HG02852 (cell line): Measurements from ENCODE around the gene NUP93.
"Not testable (repeated sequence)": the region's sequence is repeated elsewhere in the genome, so short reads cannot be mapped to it uniquely, and the experiment has no call there.

Experiments
- ATAC-seq: cut with Tn5 transposase; IDR thresholded peaks from one replicate; pipeline ENCODE4 v1.9.1; 2021; ENCODE audit warnings: mild to moderate bottlenecking, moderate library complexity; ENCODE audit not compliant: unreplicated experiment

NUP93 gene

DNA sequence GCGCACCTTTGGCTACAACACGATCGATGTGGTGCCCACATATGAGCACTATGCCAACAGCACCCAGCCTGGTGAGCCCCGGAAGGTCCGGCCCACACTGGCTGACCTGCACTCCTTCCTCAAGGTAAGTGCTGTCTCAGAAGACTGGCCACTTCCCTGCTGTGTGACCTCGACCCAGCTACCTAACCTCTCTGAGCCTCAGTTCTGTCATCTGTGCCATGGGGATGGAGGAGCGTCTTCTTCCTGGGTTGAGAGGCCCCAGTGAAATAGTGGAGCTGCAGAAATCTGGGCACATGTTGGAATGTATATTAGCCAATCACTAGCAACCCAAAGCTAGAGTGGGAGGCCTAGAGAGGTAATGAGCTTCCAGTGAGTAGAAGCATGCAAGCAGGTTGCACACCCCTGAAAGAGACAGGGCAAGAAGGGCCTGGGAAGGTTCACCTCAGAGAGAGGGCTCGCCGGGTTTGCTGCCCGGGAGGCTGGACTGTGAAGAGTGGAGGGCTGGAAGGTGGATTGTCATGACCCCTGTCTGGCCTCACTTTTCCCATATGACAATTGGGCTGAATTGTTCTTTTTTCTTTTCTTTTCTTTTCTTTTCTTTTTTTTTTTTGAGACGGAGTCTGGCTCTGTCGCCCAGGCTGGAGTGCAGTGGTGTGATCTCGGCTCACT lies 135.6 kb downstream of the NUP93 start:
- no peak for ATAC-seq

DNA sequence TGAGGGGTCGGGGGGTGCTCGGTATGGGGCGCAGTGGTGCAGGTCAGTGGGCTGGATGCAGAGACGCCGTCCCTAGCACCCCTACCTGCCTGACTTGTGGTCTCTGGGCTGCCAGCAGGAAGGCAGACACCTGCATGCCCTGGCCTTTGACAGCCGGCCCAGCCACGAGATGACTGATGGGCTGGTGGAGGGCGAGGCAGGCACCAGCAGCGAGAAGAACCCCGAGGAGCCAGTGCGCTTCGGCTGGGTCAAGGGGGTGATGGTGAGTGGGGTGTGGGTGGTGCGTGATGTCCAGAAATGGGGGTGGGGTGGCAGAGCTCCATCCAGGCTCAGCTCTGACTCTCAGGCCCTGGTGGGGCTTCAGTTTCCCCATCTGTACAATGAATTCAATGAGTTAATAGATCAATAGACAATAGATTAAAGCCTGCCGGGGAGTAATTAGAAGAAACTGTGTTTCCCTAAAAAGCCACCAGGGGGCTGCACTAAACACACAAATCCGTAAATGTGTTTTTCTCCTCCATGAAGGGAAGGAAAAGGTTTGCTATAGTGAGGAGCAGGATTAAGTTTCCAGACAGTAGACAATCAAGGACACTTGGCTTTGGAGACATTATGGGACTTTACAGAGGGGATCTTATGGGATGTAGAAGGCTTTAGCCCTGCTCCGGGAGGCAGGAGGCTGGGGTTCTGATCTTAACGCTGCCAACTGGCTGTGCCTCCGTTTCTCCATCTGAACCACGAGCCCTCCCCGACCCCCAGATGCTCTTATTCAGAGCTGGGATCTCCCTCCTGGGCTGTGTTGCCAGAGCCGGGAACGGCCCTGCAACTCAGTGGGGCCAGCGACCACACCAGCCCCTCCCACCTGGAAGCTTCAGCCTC lies 137.3 kb downstream of the NUP93 start:
- no peak for ATAC-seq

DNA sequence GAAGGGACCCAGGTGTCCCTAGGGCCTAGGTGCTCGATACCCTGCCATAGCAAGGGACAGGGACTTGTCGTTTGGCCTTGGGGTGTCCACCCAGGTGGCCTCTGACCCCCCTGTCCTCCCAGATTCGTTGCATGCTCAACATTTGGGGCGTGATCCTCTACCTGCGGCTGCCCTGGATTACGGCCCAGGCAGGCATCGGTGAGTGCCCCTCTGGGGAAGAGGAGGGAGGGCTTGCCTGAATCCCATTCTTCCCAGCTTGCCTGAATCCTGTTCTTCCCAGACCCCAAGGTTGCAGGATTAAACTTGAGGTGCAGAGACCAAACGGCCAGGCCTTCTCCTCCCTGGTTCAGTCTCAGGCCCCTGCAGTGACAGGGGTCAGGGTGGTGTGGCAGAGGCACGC lies 138.2 kb downstream of the NUP93 start:
- no peak for ATAC-seq

DNA sequence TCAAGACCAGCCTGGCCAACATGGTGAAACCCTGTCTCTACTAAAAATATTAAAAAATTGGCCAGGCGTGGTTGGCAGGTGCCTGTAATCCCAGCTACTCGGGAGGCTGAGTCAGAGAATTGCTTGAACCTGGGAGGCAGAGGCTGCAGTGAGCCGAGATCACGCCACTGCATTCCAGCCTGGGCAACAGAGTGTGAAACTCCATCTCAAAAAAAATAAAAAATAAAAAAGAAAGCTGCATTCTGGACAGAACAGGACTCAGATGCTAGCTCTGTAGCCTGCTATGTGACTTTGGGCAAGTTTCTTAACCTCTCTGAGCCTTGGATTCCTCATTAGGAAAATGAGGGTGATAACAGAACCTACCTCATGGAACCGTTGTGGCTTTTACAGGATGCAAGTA lies 138.8 kb downstream of the NUP93 start:
- not testable (repeated sequence) for ATAC-seq

DNA sequence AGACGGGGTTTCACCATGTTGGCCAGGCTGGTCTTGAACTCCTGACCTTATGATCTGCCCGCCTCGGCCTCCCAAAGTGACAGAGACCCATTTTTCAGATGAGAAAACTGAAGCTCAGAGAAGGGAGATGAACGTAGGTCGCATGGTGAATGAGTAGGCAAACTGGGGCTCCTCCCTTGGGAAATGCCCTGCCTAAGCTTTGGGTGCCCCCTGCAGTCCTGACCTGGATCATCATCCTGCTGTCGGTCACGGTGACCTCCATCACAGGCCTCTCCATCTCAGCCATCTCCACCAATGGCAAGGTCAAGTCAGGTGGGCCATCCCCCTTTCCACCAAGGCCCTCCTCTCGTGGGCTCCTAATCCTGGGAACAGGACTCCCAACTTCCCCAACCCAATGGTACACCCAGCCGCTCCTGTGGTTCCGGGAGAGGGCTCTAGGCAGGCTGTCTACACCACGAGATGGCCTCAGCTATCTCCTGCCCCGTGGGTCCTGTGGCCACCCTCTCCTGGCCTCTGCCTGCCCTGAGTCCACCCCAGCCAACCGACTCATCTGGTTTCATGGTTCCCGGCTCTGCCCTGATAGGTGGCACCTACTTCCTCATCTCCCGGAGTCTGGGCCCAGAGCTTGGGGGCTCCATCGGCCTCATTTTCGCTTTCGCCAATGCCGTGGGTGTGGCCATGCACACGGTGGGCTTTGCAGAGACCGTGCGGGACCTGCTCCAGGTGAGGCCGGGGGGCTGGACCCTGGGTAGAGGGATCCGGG lies 139.8 kb downstream of the NUP93 start:
- no peak for ATAC-seq

DNA sequence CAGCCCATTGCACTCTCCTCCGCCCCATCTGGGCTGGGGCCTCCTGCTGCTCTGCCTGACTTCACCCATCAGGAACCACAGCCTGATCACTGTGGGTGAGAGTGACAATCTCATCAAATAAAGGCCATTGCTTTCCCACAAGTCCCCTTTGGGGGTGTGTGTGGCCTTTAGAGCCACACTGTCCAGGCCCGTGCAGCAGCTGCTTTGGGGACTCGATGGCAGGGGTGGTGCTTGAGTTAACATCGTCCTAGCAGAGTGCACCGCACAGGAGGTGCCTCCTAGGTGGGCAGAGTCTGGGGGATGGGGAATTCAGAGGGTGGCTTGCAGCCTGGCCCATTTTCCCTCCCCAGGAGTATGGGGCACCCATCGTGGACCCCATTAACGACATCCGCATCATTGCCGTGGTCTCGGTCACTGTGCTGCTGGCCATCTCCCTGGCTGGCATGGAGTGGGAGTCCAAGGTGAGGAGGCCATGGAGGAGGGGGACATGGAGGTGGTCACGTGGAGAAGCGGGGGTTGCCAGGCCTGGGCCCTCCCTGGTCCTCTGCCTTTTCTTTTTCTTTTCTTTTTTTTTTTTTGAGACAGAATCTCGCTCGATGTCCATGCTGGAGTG lies 140.5 kb downstream of the NUP93 start:
- no peak for ATAC-seq

DNA sequence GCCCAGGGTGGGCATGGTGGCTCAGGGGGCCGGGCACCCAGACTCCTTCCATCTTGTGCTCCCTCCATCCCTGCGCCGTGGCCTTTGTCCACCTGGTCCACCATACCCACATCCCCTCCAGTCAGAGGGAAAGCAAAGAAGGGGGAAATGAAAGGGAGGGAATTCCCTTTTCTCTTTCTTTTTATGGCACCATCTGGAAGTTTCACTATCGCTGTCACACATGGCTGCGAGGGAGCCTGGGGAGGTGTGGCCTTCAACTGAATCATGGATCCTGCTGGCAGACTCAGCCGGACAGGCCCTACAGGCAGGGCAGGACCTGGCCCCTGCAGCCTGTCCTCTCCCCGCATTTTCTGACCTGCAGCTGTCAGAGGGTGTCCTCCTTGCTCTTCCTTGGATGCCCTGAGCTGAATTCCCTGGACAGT lies 141.3 kb downstream of the NUP93 start:
- peak; percentile 74 for ATAC-seq

DNA sequence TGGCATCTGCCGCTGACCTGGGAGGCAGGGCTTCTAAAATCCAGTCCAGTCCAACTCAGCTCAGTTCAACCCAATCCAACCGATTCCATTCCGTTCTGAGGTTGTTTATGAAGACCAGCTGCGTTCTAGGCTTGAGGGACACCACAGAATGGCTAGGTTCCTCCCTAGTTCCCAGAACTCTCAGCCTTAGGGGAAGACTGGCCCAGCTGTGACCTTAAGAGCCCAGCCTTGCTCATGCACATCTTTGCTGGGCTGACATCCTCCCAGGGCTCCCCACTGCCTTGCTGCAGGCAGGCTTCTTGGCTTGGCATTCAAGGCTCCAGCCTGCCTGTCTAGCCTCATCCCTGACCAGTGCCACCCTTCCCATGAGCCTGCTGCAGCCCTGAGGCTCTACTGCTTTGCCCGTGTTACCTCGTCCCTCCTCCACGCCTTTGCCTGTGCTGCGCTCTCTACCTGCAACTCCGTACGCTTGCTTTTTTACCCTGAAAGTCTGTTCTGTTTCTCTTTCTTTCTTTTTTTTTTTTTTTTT lies 143.0 kb downstream of the NUP93 start:
- no peak for ATAC-seq

DNA sequence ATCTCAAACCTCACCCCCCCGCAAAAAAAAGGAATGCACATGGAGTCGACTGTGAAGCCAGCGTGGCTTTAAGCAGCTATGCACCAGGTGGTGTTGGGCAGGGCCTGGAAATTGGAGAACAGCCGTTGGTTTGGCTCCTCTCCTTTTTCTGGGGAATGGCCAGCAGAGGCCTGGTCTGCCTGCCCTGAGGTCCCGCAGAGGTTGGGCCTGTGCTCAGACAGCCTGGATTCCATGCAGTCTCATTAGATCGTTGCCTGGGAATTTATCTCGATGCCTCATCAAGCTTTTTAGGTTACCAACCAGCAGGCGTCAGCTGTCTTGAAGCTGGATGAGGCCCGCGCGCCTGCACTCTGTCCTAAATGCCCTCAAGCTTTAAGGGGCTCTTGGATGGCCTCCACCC lies 144.9 kb downstream of the NUP93 start:
- ATAC-seq, result no peak

DNA sequence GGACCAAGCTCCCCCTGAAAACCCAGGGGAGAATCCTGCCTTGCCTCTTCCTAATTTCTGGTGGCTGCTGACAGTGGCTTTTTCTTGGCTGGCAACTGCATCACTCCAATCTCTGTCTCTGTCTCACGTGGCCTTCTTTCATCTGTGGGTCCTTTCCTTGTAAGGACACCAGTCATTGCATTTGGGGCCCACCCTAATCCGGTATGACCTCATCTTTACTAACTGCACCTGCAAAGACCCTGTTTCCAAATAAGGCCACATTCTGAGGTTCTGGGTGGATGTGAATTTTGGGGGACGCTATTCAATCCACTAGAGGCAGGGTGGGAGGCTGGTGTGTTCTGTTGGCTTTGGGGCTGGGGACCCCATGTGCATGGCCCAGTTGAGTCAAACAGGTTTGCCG lies 146.1 kb downstream of the NUP93 start:
- no peak for ATAC-seq

DNA sequence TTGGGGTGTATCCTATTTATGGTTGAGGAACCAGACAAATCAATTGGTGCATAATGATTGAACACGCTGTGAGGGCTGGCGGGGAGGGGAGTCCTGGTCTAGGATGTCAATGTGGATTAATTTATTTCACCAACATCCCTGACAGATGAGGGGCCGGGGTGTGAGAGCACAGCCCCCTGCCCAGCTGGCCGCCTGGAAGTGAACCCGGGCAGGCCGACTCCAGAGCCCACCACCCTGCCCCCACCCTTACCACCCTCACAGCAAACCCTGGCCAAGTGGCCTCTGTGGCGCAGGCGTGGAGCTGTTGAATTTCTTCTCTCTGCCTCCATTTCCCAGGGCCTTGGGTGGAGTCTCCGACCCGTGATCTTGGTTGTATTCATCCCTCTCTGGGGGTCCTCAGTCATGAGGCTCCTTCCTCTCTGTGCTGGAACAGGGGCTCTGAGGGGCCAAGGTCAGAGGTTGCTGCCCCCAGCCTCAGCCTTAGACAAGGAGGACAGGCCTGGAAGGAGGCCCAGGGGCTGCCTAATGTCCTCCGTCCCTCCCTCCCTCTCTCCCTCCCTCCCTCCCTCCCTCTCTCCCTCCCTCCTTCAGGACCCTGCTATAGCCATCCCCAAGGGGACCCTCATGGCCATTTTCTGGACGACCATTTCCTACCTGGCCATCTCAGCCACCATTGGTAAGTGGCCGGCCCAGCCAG lies 147.7 kb downstream of the NUP93 start:
- no peak for ATAC-seq

DNA sequence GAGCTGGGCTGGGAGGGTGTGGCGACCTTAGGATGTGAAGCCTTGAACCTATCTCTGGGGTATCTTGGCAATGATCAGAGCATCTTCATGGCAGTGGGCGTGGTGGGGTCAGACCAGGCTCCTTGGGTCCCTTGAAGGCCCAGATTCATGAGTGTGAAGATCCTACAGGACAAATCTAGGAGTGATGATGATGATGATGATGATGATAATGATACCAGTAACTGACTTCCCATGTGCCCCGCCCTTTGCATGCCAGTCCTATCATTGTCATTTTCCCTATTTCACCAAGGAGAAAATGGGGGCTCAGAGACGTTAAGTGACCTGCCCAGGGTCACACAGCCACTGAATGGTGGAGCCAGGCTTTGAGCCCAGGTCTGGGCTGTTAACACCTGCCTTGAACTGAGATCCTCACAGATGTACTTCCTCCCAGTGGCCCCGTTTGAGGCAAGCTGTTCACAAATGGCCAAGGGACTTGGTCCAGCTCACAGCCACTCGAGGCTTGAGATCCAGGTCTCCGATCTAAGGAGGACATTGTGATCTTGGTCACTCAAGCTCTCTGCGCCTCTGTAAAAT lies 148.4 kb downstream of the NUP93 start:
- ATAC-seq, result no peak

DNA sequence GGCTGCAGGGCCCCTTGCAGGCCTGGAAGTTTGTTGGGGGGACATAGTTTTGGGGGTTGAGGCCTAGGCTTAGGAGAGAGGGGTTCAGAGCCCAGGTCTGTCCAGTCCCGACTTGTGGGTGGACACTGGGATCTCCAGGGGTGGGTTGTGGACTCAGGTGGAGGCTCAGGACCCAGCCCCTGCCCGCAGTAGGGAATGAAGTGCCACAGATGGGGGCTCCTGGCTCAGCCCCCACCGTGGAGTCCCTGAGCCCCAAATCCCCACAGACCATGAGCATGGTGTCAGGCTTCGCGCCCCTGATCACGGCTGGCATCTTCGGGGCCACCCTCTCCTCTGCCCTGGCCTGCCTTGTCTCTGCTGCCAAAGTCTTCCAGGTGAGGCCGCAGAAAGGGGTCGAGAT lies 149.3 kb downstream of the NUP93 start:
- no peak for ATAC-seq

DNA sequence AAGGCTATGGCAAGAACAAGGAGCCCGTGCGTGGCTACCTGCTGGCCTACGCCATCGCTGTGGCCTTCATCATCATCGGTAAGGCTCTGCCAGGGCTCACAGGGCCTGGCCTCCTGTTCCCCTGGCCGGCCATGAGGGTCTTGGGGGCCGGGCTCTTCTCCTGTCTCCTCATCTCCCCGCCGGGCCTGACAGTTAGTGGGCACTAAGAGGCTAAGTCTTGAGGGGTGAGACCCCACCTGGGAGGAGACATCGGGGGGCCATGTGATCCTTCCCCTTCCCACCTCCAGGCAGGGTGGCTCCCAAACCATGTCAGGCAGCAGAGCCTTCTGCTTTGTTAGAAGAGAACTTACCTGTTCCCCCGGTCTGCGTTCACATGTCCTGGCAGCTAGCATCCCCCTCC lies 150.2 kb downstream of the NUP93 start:
- no peak for ATAC-seq

DNA sequence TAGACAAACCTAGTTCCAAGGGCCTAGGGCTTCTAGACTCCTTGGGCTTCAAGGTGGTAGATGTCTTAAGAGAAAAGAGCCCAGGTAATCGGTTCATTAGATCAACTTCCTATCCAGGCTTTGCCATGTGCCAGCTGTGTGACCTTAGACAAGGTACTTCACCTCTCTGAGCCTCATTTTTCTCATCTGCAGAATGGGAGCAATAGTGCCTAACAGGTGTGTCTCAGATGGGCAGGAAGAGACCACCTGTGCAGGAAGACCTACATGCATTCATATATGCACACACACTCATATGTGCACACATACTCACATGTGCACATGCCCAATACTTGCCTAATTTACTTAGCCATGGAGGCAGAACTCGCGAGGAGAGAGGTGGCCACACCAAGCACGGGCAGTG lies 150.8 kb downstream of the NUP93 start:
- ATAC-seq, result no peak

DNA sequence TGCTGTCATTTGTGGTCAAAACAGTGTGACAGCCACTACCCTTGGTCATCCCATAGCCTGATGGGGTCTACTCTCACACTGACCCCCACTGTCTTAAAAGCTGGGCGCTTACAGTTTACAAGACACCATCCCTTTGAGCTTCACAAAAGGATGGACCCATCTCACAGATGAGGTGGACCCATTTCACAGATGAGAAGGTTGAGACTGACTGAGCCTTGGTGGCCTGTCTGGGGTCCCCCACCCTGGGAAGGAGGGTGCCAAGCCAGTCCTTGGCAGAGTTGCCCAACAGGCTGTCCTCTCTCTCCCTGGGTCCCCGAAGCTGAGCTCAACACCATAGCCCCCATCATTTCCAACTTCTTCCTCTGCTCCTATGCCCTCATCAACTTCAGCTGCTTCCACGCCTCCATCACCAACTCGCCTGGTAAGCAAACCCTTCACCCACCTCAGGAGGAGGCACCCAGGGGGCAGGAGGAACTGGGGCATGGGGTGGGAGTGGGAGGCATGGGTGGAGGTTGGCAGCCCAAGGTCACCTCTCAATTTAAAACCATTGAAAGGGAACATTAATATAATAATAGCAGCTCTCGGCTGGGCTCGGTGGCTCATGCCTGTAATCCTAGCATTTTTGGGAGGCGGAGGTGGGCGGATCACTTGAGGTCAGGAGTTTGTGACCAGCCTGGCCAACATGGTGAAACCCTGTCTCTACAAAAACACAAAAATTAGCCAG lies 152.3 kb downstream of the NUP93 start:
- no peak for ATAC-seq

DNA sequence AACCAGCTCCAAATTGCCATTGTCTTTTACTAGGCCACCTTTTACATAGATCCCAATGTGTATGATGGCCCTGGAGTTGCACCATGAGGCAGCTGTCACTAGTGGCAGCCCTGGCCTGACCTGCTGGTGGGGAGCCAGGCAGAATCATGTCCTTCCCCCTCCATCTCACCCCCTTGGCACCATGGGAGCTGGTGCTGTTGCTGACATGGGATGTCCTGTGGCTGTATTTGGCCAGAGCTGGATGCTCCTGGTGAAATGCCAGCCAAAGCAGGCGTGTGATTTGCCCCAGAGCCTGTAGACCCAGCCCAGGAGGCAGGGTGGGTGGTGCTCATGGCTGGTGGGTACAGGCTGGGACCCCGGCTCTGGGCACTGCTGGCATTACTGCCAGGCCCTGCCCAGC lies 153.7 kb downstream of the NUP93 start:
- no peak for ATAC-seq

DNA sequence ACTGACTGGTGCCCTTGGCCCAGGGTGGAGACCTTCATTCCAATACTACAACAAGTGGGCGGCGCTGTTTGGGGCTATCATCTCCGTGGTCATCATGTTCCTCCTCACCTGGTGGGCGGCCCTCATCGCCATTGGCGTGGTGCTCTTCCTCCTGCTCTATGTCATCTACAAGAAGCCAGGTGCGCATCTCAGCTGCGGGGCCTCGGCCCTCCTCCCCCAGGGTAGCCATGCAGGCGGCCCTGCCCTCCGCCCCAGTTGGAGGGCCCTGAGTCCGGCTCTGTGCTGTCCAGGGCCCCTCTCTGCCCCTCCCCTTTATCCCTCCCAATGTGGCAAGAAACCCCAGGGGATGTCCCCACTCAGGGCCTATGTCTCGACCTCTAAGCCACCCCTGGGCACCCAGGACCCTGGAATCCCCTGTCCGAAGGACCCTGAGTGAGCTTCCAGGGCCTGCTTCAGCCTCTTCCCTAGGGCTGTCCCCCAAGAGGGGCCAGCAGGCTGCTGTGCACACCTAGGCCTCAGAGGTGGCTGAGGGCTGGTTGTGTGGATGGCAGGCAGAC lies 154.2 kb downstream of the NUP93 start:
- ATAC-seq, result no peak

DNA sequence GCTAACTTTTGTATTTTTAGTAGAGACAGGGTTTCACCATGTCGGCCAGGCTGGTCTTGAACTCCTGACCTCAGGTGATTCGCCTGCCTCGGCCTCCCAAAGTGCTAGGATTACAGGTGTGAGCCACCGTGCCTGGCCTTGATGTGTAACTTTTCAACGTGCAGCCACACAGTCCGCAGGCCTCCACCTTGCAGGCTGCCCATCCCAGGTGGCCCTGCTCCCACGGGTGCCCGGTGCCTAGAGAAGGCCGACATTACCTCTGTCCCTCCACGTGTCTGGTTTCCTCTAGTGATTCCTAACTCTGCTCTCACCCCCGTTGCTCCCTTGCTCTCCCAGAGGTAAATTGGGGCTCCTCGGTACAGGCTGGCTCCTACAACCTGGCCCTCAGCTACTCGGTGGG lies 155.0 kb downstream of the NUP93 start:
- not testable (repeated sequence) for ATAC-seq
